ENCODE data around the gene AADACL4.

Gene AADACL4

DNA sequence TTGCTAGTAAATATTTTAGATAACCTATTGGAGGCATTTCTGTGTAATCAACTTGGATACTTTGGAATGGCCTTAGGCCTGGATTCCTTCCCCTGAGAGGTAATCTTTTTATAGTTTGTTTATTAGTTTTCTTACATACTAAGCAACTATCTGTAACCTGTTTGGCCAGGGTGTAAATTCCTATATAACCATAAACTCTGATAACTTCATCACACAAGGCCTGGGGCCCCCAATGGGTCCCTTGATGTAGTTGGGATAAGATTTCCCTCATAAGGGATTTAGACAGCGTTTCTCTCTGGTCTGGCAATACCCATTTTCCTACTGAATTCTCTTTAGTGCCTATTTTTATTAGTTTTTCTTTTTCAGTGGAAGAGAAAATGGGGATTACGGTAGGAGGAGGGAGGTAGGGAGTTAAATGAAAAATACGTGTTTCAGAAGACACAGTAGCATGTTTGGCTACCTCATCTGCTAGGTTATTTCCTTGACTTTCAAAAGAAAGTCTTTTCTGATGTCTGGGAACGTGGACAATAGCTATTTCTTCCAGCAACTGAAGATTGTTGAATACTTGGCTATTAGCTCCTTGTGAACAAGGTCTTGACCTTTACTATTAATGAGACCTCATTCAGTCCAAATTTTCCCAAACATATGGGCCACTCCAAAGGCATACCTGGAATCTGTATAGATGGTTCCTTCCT lies 64.7 kb downstream of the AADACL4 start:
- H3K27me3 ChIP-seq = no peaks in the 10 kb centered on the region
- no peak overlapping the region for H3K4me3 ChIP-seq
- peaks cover 0 to 11% (median 6%) of the 10 kb centered on the region in 3 donors for H3K9me3 ChIP-seq
- H3K4me1 ChIP-seq = no peaks in the 10 kb centered on the region
- no peak for DNase-seq
- TF ChIP-seq, protein P1, sequence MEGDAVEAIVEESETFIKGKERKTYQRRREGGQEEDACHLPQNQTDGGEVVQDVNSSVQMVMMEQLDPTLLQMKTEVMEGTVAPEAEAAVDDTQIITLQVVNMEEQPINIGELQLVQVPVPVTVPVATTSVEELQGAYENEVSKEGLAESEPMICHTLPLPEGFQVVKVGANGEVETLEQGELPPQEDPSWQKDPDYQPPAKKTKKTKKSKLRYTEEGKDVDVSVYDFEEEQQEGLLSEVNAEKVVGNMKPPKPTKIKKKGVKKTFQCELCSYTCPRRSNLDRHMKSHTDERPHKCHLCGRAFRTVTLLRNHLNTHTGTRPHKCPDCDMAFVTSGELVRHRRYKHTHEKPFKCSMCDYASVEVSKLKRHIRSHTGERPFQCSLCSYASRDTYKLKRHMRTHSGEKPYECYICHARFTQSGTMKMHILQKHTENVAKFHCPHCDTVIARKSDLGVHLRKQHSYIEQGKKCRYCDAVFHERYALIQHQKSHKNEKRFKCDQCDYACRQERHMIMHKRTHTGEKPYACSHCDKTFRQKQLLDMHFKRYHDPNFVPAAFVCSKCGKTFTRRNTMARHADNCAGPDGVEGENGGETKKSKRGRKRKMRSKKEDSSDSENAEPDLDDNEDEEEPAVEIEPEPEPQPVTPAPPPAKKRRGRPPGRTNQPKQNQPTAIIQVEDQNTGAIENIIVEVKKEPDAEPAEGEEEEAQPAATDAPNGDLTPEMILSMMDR (IDR thresholded peaks at IDR 0.05) = no peak
- intact Hi-C loops (cut with DNase I; ENCODE audit: low total_unique reads) = no loop called here
- no peaks in the 10 kb centered on the region for H3K36me3 ChIP-seq
- H3K27ac ChIP-seq = no peak overlapping the region

DNA sequence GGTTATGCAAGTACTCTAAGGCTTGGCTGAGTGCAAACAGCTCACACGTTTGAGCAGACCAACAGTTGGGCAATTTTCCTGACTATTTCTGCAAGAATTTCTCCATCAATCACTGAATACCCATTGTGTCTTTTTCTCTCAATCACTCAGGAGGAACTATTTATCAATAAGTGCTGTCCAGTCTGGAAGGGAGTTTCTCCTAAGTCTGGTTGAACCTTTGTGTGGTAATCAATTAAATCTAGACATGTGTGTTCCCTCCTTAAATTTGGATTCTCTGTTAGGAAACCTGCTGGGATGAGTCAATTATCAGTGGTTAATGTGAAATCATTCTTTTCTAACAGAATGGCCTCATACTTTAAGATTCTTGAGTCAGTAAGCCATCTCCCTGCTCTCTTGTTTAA lies 65.2 kb downstream of the AADACL4 start:
- Histone ChIP-seq H3K4me1 (no peaks in the 10 kb centered on the region), H3K4me3 (no peak overlapping the region), H3K36me3 (no peaks in the 10 kb centered on the region), H3K27ac (no peak overlapping the region), H3K27me3 (no peaks in the 10 kb centered on the region), H3K9me3 (peaks cover 0 to 7% (median under 1%) of the 10 kb centered on the region in 3 donors)
- no peak for DNase-seq
- intact Hi-C loops (cut with DNase I; ENCODE audit: low total_unique reads) = no loop called here
- TF ChIP-seq, protein P1 (IDR thresholded peaks at IDR 0.05) = no peak

DNA sequence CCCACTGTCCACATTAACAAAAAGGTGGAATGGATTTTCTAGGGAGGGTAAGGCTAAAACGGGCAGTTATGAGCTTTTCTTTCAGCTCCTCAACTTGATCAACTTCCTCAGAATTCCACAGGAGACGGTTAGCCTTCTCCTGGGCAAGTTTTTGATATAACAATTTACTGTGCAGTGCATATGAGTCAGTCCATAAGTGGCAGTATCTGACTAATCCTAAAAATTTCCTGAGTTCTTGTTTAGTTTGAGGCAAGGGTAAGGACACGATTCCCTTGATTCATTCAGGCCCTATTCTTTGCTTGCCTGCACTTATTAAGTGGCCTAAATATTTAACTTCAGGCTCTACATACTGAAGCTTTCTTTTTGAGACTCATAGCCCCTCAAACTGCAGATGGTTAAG lies 65.8 kb downstream of the AADACL4 start:
- peaks cover 0 to 1% (median 0%) of the 10 kb centered on the region in 3 donors for H3K9me3 ChIP-seq
- H3K27ac ChIP-seq = no peak overlapping the region
- TF ChIP-seq, protein P1 (IDR thresholded peaks at IDR 0.05) = no peak
- H3K4me1 ChIP-seq = no peaks in the 10 kb centered on the region
- H3K27me3 ChIP-seq = no peaks in the 10 kb centered on the region
- H3K4me3 ChIP-seq = no peak overlapping the region
- H3K36me3 ChIP-seq = no peaks in the 10 kb centered on the region
- intact Hi-C loops (cut with DNase I; ENCODE audit: low total_unique reads) = no loop called here
- no peak for DNase-seq

DNA sequence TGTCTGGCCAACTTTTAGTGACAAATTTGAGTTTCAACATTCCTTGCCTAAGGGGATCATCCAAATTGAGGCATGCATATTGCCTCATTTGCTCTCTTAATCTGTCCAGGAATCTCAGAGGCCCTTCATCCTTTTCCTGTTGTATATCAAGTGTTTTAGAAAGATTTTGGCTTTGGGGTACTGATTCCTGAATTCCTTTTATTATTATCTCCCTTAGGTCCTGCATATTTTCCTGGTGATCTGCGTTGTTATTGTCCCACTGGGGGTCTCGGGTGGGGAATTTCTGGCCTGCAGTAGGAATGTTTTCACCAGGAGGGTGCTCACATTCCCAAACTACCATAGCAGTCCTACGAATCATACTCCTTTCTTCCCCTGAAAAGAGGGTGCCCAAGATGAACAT lies 67.7 kb downstream of the AADACL4 start:
- Histone ChIP-seq H3K36me3 (no peaks in the 10 kb centered on the region), H3K27me3 (no peaks in the 10 kb centered on the region), H3K4me3 (no peak overlapping the region), H3K4me1 (no peaks in the 10 kb centered on the region), H3K27ac (no peak overlapping the region), H3K9me3 (no peaks in the 10 kb centered on the region)
- intact Hi-C loops (cut with DNase I; ENCODE audit: low total_unique reads) = no loop called here
- no peak for DNase-seq
- TF ChIP-seq, protein P1 (IDR thresholded peaks at IDR 0.05) = no peak

DNA sequence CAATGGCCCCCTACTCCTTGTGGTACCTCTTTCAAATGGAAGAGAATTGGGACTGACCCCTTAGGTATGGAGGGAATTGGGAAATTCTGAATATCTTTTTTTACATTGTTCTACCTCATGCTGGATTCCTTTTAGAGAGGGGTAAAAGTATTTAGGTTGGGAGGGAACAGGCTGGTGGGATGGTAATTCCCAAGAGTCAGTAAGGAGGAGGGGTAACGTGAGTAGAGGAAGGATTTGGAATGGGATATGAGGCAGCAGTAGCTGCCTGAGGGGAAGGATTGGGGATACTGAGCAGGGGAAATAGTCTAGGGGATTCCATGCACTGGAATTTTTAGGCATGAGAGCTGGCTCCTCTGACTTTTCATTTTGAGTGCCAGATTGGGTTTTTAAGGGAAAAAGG lies 68.2 kb downstream of the AADACL4 start:
- no peak for DNase-seq
- no peak overlapping the region for H3K27ac ChIP-seq
- H3K9me3 ChIP-seq = no peaks in the 10 kb centered on the region
- no peaks in the 10 kb centered on the region for H3K4me1 ChIP-seq
- TF ChIP-seq, protein P1 (IDR thresholded peaks at IDR 0.05) = no peak
- no peak overlapping the region for H3K4me3 ChIP-seq
- H3K36me3 ChIP-seq = no peaks in the 10 kb centered on the region
- H3K27me3 ChIP-seq = no peaks in the 10 kb centered on the region
- intact Hi-C loops (cut with DNase I; ENCODE audit: low total_unique reads) = no loop called here

All from tibial artery (tissue), 4 donors.